NT2/D1 (cell line): ENCODE results near the gene SNCG.

ENCODE experiments used
- SUZ12 ChIP-seq: IDR thresholded peaks from 2 replicates; pipeline ENCODE4 v1.6.1; 2011; ENCODE audit not compliant: insufficient read length, insufficient read depth; ENCODE audit errors: extremely low read depth
- YY1 ChIP-seq: IDR thresholded peaks from 2 replicates; pipeline ENCODE4 v1.6.1; 2011; ENCODE audit not compliant: insufficient read length, insufficient read depth
- ZNF274 ChIP-seq: IDR thresholded peaks from 2 replicates; pipeline ENCODE4 v1.6.1; 2011; ENCODE audit warnings: mild to moderate bottlenecking, low read depth, low read length

- TF ChIP-seq YY1 = no peak
- no peak for TF ChIP-seq SUZ12
- no peak for TF ChIP-seq ZNF274
Observed at GRCh38 chr10:86992456-86992855, 34.1 kb downstream of the SNCG start.
